Stomach (tissue), 9 donors: Measurements from ENCODE around the gene IQCC. TPM values are rescaled to one million over a fixed set of nuclear protein-coding genes. Genes with fewer than 3 reads are reported as not detected.

ENCODE experiments used
- DNase-seq, 2 donors: peaks; one replicate each; pipeline versions ENCODE4 v3.0.0 to v3.0.0-alpha.2; 2013 to 2019
- H3K27ac ChIP-seq, 5 donors: fragments of 200-600 bp in 4 of 5; sonication (generic) in 4 of 5; one replicate each; pipeline ENCODE4 v1.5.1; 2013 to 2019; ENCODE audit warnings: mild to moderate bottlenecking in 1 of 5, moderate library complexity in 1 of 5
- H3K27me3 ChIP-seq, 3 donors: fragments of 200-600 bp; sonication (generic); one replicate each; pipeline ENCODE4 v1.5.1; 2017 to 2019; ENCODE audit warnings: mixed run types in 1 of 3
- H3K36me3 ChIP-seq, 4 donors: fragments of 200-600 bp; sonication (generic); 1 replicate in 3 of 4; 2 replicates in 1 of 4; pipeline ENCODE4 v1.5.1; 2016 to 2019
- H3K4me1 ChIP-seq, 4 donors: fragments of 200-600 bp; sonication (generic); one replicate each; pipeline ENCODE4 v1.5.1; 2016 to 2019
- H3K4me3 ChIP-seq, 4 donors: fragments of 200-600 bp; sonication (generic) in 3 of 4; one replicate each; pipeline ENCODE4 v1.5.1; 2016 to 2019; ENCODE audit warnings: mild to moderate bottlenecking in 1 of 4
- H3K9me3 ChIP-seq, 4 donors: fragments of 200-600 bp; sonication (generic); one replicate each; pipeline ENCODE4 v1.5.1; 2016 to 2019
- CTCF ChIP-seq, 7 experiments: fragments of 450-650 bp in 4 of 7; fragments of 200-600 bp in 3 of 7; sonication (generic) in 3 of 7; IDR thresholded peaks; one replicate each; pipeline ENCODE4 v1.5.1; 2016 to 2019; ENCODE audit warnings: antibody characterized with exemption in 7 of 7, control low read depth in 2 of 7, mild to moderate bottlenecking in 1 of 7
- EP300 ChIP-seq: sonication (generic); formaldehyde crosslinking; IDR thresholded peaks from one replicate; pipeline ENCODE4 v1.6.1; 2017; ENCODE audit warnings: antibody characterized with exemption
- POLR2A ChIP-seq, 4 donors: fragments of 450-650 bp; IDR thresholded peaks; one replicate each; pipeline ENCODE4 v1.6.1; 2016; ENCODE audit warnings: antibody characterized with exemption in 4 of 4, control low read depth in 2 of 4, mild to moderate bottlenecking in 1 of 4, moderate library complexity in 1 of 4
- POLR2AphosphoS5 ChIP-seq, 3 donors: sonication (generic); formaldehyde crosslinking; IDR thresholded peaks; one replicate each; pipeline ENCODE4 v1.6.1; 2016; ENCODE audit warnings: antibody characterized with exemption in 3 of 3
- WGBS, 5 donors: extraction: QIAGEN DNeasy Blood & Tissue Kit in 3 of 5; methylation state at CpG; one replicate each; pipeline versions ENCODE4 v1.1.5 to v1.1.7; 2013 to 2018; 5-methylcytosine and 5-hydroxymethylcytosine counted together
- intact Hi-C: fragments of 100-400 bp; cut with DNase I; formaldehyde crosslinking; loops from one replicate; pipeline ENCODE4 v1.15.1; 2023; ENCODE audit warnings: low total_unique reads
- polyA plus RNA-seq, 3 donors: library from polyadenylated mRNA; stranded (reverse); fragments of 200-250 nt; gene quantifications; one replicate each; pipeline ENCODE4 v1.2.3, GENCODE V29; 2013
- total RNA-seq, 5 donors: library from RNA; depleted of rRNA; stranded (reverse); fragments of >200 nt; gene quantifications; one replicate each; pipeline versions ENCODE4 v1.1.0 to v1.2.3, GENCODE V29; 2014 to 2016
- donor health status: healthy with polysubstance abuse.
- donor health status: Bipolar disorder and iron deficiency.
- donor health status: healthy.

IQCC gene
- total and polyA plus RNA-seq, 8 donors = 1.3 to 5.5 (median 2.3) TPM; not detected in 1

DNA sequence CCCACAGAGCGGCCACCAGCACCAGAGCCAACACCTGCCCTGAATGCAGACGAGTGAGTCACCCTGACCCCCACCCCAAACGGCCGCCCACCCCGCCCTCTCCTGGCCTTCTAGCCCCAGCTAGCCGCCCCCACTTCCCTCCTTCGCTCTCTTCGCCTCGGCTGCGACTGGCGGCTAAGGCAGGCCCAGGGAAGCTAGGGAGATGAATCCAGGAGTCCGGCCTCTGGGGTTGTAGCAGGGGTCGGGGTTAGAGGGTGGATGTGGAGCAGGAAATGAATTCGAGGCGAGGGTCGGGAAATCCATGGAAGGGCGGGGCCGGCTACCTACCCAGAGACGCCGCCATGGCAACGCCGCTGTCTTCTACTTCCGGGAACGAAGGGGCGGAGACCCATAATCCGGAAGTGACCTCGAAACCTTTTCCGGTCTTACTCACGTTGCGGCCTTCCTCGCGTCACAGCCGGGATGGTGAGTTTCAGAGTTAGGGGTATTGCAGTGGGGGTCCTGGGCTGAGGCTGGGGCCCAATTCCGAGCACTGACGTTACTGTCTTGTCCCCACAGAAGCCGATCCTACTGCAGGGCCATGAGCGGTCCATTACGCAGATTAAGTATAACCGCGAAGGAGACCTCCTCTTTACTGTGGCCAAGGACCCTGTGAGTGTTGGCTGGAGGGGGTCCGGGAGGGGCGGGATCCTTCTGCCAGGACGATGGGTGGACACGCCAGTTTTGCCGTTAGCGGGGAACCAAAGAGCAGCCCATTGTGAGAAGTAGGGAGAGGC is 16.7 kb downstream of the IQCC start, which contains the start of the genes EIF3I and TMEM234:
TSS of gene EIF3I (plus strand) at position 428 of the 776 bp plus-strand sequence. CDS start at position 463, 35 bp downstream.
TSS of gene TMEM234 (minus strand) at position 374 of the 776 bp plus-strand sequence. CDS start at position 343, 31 bp downstream.
- Histone ChIP-seq H3K36me3 (peaks cover 20 to 67% (median 59%) of the 10 kb centered on the region in 4 donors), H3K27ac (peak within 1 kb of the TSS; percentile 86 to 97 (median 94)), H3K4me3 (peak within 1 kb of the TSS; percentile 88 to 95 (median 92)), H3K9me3 (no peaks in the 10 kb centered on the region), H3K27me3 (no peaks in the 10 kb centered on the region), H3K4me1 (peaks cover 28 to 46% (median 35%) of the 10 kb centered on the region in 4 donors)
- intact Hi-C loops = no loop called here
- 0 to 1% (median 1%) methylated on average over 21 to 46 of the region's 46 CpGs for WGBS, 5 donors
- TF ChIP-seq POLR2A (IDR thresholded peaks at IDR 0.05) (peak in 2 of 4 donors; percentile 43 to 66), POLR2AphosphoS5 (IDR thresholded peaks at IDR 0.05) (peak; percentile 89 to 96 (median 90)), CTCF (IDR thresholded peaks at IDR 0.05) (no peak), EP300 (no peak)
- DNase-seq = peak; percentile 93 to 98

DNA sequence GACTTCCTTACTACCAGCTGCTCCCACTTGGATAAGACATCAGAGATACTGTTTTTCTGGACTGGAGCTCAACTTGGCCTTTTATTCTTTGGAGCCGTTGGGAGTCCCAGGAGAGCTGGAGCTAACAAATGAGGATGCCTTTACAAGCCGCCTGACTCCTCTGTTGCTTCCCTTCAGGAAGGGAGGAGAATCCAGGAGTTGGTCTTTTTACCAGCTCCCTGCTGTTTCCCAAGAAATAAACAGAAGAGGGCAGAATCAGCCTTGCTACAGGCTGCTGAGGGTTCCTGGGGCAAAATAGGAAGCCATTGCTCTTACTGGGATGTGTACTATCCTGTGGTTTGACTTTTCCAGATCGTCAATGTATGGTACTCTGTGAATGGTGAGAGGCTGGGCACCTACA is 18.2 kb downstream of the IQCC start:
- intact Hi-C loops = no loop called here
- peaks cover 35 to 69% (median 64%) of the 10 kb centered on the region in 4 donors for H3K36me3 ChIP-seq
- no peak for TF ChIP-seq POLR2A (IDR thresholded peaks at IDR 0.05)
- TF ChIP-seq CTCF (IDR thresholded peaks at IDR 0.05) = no peak
- no peak for TF ChIP-seq POLR2AphosphoS5 (IDR thresholded peaks at IDR 0.05)
- no peak for TF ChIP-seq EP300
- DNase-seq = no peak
- peak overlapping the region in 2 of 4 donors; percentile 88 to 89 for H3K4me3 ChIP-seq
- H3K9me3 ChIP-seq = no peaks in the 10 kb centered on the region
- 65 to 82% (median 74%) methylated on average over 2 to 3 of the region's 3 CpGs for WGBS, 5 donors
- H3K27ac ChIP-seq = peak overlapping the region in 4 of 5 donors; percentile 90 to 97 (median 94)
- peaks cover 28 to 46% (median 35%) of the 10 kb centered on the region in 4 donors for H3K4me1 ChIP-seq
- H3K27me3 ChIP-seq = no peaks in the 10 kb centered on the region

DNA sequence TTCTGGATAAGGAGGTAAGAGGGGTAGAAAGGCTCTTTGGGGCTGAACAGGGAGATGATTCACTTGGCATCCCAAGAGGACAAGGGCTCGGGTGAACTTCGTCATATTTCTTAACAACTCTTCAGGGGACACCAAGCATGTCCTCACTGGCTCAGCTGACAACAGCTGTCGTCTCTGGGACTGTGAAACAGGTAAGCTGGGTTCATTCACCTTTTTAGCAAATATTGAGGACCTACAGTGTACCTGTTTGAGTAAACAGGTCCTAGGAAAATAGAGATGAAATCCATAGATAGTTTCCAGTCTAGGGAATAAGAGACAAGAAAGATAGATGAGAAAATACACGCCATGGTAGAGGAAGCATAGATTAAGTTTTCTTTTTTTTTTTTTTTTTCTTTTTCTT is 18.8 kb downstream of the IQCC start:
- no peaks in the 10 kb centered on the region for H3K27me3 ChIP-seq
- 71 to 88% (median 86%) methylated on average over 4 of the region's 4 CpGs for WGBS, 5 donors
- no peaks in the 10 kb centered on the region for H3K9me3 ChIP-seq
- no peak for DNase-seq
- peaks cover 41 to 71% (median 66%) of the 10 kb centered on the region in 4 donors for H3K36me3 ChIP-seq
- TF ChIP-seq EP300 (no peak), POLR2AphosphoS5 (IDR thresholded peaks at IDR 0.05) (no peak), CTCF (IDR thresholded peaks at IDR 0.05) (no peak), POLR2A (IDR thresholded peaks at IDR 0.05) (no peak)
- H3K4me1 ChIP-seq = peaks cover 28 to 46% (median 35%) of the 10 kb centered on the region in 4 donors
- intact Hi-C loops = no loop called here
- H3K27ac ChIP-seq = peak overlapping the region in 2 of 5 donors; percentile 94 to 95
- no peak overlapping the region for H3K4me3 ChIP-seq

DNA sequence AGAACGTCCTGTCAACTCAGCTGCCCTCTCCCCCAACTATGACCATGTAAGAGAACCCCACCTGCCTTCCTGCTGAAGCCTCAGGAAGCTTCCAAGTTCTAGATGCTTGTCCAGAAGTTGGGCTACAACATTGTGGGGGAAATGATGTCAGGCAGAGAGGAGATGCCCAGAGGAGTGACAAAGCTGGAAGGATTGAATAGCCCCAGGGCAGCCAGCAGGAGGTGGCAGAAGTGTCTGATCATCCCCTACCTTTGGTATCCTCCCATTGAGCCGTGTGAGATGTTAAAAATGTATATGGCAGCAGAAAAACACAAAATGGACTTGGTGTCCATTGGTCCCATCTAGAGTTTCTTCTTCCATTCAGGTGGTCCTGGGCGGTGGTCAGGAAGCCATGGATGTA is 23.3 kb downstream of the IQCC start:
- no peak overlapping the region for H3K4me3 ChIP-seq
- intact Hi-C loops = no loop called here
- H3K36me3 ChIP-seq = peaks cover 69 to 100% (median 99%) of the 10 kb centered on the region in 4 donors
- WGBS, 5 donors = 82 to 85% (median 83%) methylated on average over 3 of the region's 3 CpGs
- DNase-seq = no peak
- H3K4me1 ChIP-seq = peaks cover 3 to 11% (median 8%) of the 10 kb centered on the region in 4 donors
- no peaks in the 10 kb centered on the region for H3K27me3 ChIP-seq
- H3K27ac ChIP-seq = no peak overlapping the region
- no peak for TF ChIP-seq POLR2AphosphoS5 (IDR thresholded peaks at IDR 0.05)
- no peak for TF ChIP-seq POLR2A (IDR thresholded peaks at IDR 0.05)
- no peak for TF ChIP-seq CTCF (IDR thresholded peaks at IDR 0.05)
- TF ChIP-seq EP300 = no peak
- H3K9me3 ChIP-seq = no peaks in the 10 kb centered on the region
